Activated CD4-positive, alpha-beta T cell treated with anti-CD3 and anti-CD28 coated beads, Interleukin-2, amount 50 U/mL, for 1 hour (primary cell): ENCODE data around the gene FLT3LG.
"Not testable (repeated sequence)": the region's sequence is repeated elsewhere in the genome, so short reads cannot be mapped to it uniquely, and the experiment has no call there.

Experiments used
- DNase-seq: peaks from one replicate; pipeline ENCODE4 v3.0.0-alpha.2; 2020

FLT3LG gene

GRCh38 chr19:49463960-49464740, 9.9 kb upstream of the FLT3LG start:
- no peak for DNase-seq

DNA sequence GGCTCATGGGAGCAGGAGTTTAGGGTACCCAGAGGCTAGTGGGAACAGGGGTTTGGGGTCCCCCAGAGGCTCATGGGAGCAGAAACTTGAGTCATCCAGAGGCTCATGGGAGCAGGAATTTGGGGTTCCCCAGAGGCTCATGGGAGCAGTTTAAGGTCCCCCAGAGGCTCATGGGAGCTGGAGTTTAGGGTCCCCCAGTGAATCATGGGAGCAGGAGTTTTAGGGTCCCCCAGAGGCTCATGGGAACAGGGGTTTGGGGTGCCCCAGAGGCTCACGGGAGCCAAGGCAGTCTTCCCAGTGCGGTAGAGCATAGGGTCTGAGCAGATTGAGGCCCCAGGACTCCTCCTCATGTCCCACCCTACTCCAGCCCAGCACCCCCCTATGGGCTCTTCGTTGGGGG, 8.6 kb upstream of the FLT3LG start:
- DNase-seq = no peak

- DNase-seq = no peak
These were observed 5.8 kb upstream of the FLT3LG start for GRCh38 chr19:49468199-49468598.

DNA sequence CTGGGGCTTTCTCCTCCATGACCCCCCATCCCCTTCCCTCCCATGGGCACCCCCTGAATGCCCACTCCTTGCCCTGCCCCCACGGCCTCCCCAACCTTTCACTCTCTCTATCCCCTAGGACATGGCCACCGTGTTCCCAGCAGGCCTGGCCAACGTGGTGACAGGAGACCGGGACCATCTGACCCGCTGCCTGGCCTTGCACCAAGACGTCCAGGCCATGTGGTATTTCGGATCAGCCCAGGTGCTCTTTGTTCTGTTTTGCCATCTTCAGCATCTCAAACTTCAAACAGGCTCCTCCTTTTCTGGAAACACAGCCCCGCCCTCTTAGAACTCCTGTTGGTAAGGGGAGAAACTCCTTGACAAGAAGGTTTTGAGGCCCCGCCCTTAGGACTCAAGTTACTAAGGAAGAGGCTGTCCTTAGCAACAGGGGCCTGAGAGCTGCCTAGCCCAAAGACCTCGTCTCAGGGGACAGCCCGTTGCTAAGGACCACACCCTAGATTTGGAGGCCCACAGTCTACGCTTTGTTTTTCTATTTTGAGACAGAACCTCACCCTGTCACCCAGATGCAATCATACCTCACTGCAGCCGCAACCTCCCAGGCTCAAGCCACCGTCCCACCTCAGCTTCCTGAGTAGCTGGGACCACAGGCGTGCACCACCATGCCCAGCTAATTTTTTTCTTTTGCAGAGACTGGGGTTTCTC, 5.1 kb upstream of the FLT3LG start:
- peak; percentile 89 for DNase-seq

GRCh38 chr19:49469828-49470614, 4.0 kb upstream of the FLT3LG start:
- DNase-seq = peak; percentile 67

GRCh38 chr19:49470615-49470978, 3.4 kb upstream of the FLT3LG start:
- no peak for DNase-seq

- DNase-seq = no peak
These were observed 1.1 kb upstream of the FLT3LG start for GRCh38 chr19:49472936-49473335.

- DNase-seq = not testable (repeated sequence)
These were observed 531 bp upstream of the FLT3LG start for GRCh38 chr19:49473501-49473867.

- no peak for DNase-seq
These were observed 518 bp downstream of the FLT3LG start for GRCh38 chr19:49474542-49474924.

DNA sequence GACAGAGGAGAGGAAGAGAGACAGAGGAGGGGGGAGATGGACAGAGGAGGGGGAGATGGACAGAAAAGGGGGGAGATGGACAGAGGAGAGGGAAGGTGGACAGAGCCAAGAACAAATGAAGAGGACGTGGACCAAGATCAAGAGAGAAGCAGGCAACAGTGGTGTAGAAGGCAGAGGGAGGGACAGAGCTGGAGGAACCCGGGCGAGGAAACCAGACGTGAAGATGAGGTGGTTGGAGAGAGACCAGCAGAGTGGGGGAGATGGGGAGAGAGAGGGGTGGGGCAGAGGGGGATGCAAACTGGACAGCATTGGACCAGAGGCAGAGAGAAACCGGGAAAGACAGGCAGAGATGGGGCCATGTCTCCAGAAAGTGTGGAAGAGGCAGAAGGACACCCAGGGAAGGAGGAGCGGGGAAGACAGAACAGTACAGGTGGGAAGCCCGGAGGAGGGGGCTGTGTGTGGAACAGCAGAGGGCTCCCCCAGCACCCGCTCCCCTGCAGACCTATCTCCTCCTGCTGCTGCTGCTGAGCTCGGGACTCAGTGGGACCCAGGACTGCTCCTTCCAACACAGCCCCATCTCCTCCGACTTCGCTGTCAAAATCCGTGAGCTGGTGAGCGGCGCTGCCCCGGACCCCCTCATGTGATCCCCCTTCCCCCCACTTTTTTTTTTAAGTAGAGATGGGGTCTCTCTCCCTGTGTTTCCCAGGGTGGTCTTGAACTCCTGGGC, 1.3 kb downstream of the FLT3LG start:
- DNase-seq = no peak

GRCh38 chr19:49475995-49476880, 2.2 kb downstream of the FLT3LG start:
- DNase-seq = peak; percentile 70

DNA sequence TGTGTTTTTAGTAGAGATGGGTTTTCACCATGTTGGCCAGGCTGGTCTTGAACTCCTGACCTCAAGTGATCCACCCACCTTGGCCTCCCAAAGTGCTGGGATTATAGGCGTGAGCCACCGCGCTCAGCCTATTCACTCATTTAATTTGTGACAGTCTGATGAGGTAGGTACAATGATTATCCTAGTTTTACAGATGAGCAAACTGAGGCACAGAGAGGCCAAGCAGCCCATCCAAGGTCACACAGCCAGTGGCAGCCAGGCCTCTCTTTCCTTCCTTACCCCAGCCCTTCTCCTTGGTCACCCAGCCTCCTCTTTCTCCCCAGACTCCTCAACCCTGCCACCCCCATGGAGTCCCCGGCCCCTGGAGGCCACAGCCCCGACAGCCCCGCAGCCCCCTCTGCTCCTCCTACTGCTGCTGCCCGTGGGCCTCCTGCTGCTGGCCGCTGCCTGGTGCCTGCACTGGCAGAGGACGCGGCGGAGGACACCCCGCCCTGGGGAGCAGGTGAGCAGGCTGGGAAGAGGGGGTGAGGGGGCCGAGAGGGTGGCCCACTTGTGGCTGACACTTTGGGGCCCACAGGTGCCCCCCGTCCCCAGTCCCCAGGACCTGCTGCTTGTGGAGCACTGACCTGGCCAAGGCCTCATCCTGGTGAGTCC, 6.1 kb downstream of the FLT3LG start:
- no peak for DNase-seq

DNA sequence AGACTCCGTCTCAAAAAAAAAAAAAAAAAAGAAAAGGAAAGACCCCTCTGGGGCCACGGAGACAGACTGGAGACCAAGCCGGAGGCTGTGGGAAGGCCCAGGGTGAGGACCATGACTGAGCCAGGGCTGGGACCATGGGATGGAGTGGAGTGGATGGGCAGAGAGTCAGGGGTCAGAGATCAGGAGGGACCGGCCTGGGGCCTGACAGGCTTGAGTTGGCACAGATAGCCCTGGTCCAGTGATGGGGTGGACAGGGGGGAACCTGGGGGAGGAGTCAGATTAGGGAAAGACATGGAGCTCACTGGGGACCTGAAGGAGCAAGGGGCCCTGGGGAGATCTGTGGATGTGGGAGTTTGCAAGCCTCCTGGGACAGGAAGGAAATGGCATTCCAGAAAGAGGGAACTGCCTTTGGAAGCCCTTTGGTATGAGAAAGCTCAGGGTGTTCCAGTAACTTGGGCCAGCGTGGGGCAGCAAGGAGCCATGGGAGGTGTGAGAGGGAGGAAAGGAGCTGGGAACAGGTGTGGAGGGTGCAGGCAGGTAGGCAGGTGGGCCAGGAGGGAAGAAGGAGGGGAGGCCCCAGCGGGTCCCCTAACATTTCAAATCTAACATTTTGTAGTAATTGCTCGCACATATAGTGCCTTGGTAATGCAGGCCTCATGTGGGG, 7.1 kb downstream of the FLT3LG start:
- DNase-seq = no peak

- DNase-seq = no peak
These were observed 12.2 kb downstream of the FLT3LG start for GRCh38 chr19:49486232-49486631.

DNA sequence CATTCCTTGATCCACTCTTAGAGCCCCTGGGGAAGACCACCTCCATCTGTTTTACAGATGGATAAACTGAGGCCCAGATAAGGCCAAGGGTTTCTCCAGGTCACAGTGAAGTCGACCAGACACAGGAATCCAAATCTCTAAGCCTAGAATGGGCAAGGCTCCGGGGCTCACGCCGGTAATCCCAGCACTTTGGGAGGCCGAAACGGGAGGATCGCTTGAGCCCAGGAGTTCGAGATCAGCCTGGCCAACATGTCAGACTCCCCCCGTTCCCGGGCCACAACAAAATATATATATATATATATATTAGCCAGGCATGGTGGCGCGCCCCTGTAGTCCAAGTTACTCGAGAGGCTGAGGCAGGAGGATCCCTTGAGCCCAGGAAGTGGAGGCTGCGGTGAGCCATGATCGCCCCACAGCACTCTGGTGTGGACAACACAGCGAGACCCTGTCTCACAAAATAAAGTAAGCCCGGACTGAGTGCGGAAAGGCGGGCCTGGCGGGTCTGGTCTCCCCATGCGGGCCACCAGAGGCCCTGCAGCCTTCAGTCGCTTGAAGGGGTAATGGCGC, 12.8 kb downstream of the FLT3LG start:
- DNase-seq = no peak

DNA sequence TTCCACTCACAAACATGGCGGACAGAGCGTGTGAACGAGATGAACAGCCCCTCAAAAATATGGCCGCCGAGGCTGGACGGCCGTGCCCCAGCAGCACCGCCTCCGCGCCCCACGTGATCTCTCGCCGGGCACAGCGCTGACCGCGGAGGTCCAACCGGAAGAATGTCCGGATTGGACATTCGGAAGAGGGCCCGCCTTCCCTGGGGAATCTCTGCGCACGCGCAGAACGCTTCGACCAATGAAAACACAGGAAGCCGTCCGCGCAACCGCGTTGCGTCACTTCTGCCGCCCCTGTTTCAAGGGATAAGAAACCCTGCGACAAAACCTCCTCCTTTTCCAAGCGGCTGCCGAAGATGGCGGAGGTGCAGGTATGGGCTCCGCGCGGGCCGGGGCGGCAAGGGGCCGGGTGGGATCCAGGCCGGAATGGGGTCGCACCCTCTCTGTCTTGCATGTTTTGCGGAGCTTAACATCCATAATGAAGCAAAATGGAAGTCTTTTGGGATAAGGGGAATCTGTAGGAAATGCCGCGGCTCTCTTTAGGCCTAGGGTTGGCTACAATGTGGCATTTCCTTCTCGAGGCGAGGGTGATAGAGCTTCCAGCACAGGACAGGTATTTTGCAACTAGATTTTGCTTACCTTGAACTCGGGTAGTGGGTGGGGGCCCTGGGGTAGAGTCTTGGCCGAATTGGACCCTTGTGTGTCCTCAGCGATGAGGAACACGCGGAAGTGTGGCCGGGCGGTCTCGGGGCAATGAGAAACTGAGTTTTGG, 13.4 kb downstream of the FLT3LG start, which contains the start of gene RPL13A:
Gene RPL13A (plus strand): TSS at position 332 of the 769 bp plus-strand sequence. CDS start 22 bp downstream, at position 354.
- DNase-seq = peak; percentile 99

- no peak for DNase-seq
These were observed 14.2 kb downstream of the FLT3LG start for GRCh38 chr19:49488046-49488862.

- no peak for DNase-seq
These were observed 15.0 kb downstream of the FLT3LG start for GRCh38 chr19:49488863-49489537.
